A549 (cell line): ENCODE results near the gene SLC35A2. TPM values are rescaled to one million over a fixed set of nuclear protein-coding genes. Genes with fewer than 3 reads are reported as not detected.

Source experiments
- ATAC-seq, 2 experiments: fragments of 200-7000 bp in 1 of 2; fragments of >200 bp in 1 of 2; cut with Nextera tagmentation in 1 of 2; cut with Tn5 transposase in 1 of 2; 3 replicates each; pipeline versions ENCODE4 v1.8.0 to v1.9.1; 2018 to 2020; ENCODE audit warnings: mild to moderate bottlenecking in 1 of 2, moderate library complexity in 1 of 2
- CTCF ChIA-PET: fragments of 300-600 bp; sonication (Branson Sonifier 250); formaldehyde crosslinking; extraction: SDS; loops from one replicate; lab custom pipeline; 2021; ENCODE audit warnings: antibody characterized with exemption, inconsistent platforms; lab: Yijun Ruan, JAX
- POLR2A ChIA-PET: fragments of 350-600 bp; formaldehyde crosslinking; extraction: SDS; loops from one replicate; lab custom pipeline; 2021; ENCODE audit warnings: antibody characterized with exemption, inconsistent platforms; lab: Yijun Ruan, JAX
- DNase-seq, 2 experiments: peaks; one replicate each; pipeline versions ENCODE4 v3.0.0 to v3.0.0-alpha.2; 2011 to 2016; ENCODE audit warnings: low read depth in 1 of 2, low spot score in 1 of 2
- FAIRE-seq: peaks from 2 replicates; lab custom pipeline; 2011; peaks lifted over from hg19 to GRCh38; lab: Jason Lieb, UNC
- H3K27ac ChIP-seq, 2 experiments: fragments of >200 bp; sonication (Bioruptor Twin); formaldehyde crosslinking; 3 replicates each; pipeline ENCODE4 v1.5.1; 2016 to 2017
- H3K4me1 ChIP-seq: fragments of >200 bp; sonication (Bioruptor Twin); formaldehyde crosslinking; 3 replicates; pipeline ENCODE4 v1.6.1; 2016
- H3K4me2 ChIP-seq: fragments of >200 bp; sonication (Bioruptor Twin); formaldehyde crosslinking; 3 replicates; pipeline ENCODE4 v1.6.1; 2016
- H3K4me3 ChIP-seq: fragments of >200 bp; sonication (Bioruptor Twin); formaldehyde crosslinking; 3 replicates; pipeline ENCODE4 v1.5.1; 2016
- H3K9me3 ChIP-seq: fragments of >200 bp; sonication (Bioruptor Twin); formaldehyde crosslinking; 3 replicates; pipeline ENCODE4 v1.6.1; 2016
- BCL3 ChIP-seq: fragments of >200 bp; sonication (Bioruptor Twin); formaldehyde crosslinking; IDR thresholded peaks from 3 replicates; pipeline ENCODE4 v1.6.1; 2016
- BHLHE40 ChIP-seq: IDR thresholded peaks from 2 replicates; pipeline ENCODE4 v1.6.1; 2012; ENCODE audit warnings: low read depth, low read length, inconsistent platforms
- CBX2 ChIP-seq: fragments of 200-600 bp; sonication (generic); IDR thresholded peaks from 2 replicates; pipeline ENCODE4 v1.6.1; 2016; ENCODE audit warnings: low read depth, mild to moderate bottlenecking, borderline replicate concordance
- CBX8 ChIP-seq: fragments of 200-600 bp; sonication (generic); IDR thresholded peaks from 2 replicates; pipeline ENCODE4 v1.6.1; 2016
- CEBPB ChIP-seq, 2 experiments: fragments of >200 bp in 1 of 2; sonication (Bioruptor Twin) in 1 of 2; formaldehyde crosslinking in 1 of 2; IDR thresholded peaks; 2 replicates each; pipeline ENCODE4 v1.6.1; 2012 to 2016
- CHD4 ChIP-seq: fragments of 200-600 bp; sonication (generic); IDR thresholded peaks from 2 replicates; pipeline ENCODE4 v1.6.1; 2016; ENCODE audit warnings: antibody characterized with exemption, mild to moderate bottlenecking, borderline replicate concordance
- ELK1 ChIP-seq: fragments of 150-350 bp; IDR thresholded peaks from 2 replicates; pipeline ENCODE4 v1.6.1; 2014; ENCODE audit warnings: low read depth, mild to moderate bottlenecking, low read length
- FOSB ChIP-seq: fragments of 250-450 bp; sonication (Bioruptor Pico); IDR thresholded peaks from 2 replicates; pipeline ENCODE4 v1.5.0; 2020; ENCODE audit warnings: mild to moderate bottlenecking, moderate library complexity
- FOSL2 ChIP-seq, 2 experiments: fragments of 450-650 bp in 1 of 2; fragments of >200 bp in 1 of 2; sonication (Bioruptor Twin) in 1 of 2; formaldehyde crosslinking; IDR thresholded peaks; 2 replicates each; pipeline versions ENCODE4 v1.5.0 to v1.6.1; 2016 to 2020; ENCODE audit warnings: mild to moderate bottlenecking in 1 of 2, moderate library complexity in 1 of 2
- HOXA7 ChIP-seq: fragments of 250-450 bp; sonication (Bioruptor Pico); IDR thresholded peaks from 2 replicates; pipeline ENCODE4 v1.5.0; 2020; ENCODE audit warnings: mild to moderate bottlenecking, moderate library complexity
- HOXB5 ChIP-seq: fragments of 250-450 bp; sonication (Bioruptor Pico); IDR thresholded peaks from 2 replicates; pipeline ENCODE4 v1.5.0; 2020; ENCODE audit warnings: mild to moderate bottlenecking, moderate library complexity
- JUN ChIP-seq, 2 experiments: fragments of >200 bp; sonication (Bioruptor Twin); formaldehyde crosslinking; IDR thresholded peaks; 2 replicates in 1 of 2; 3 replicates in 1 of 2; pipeline ENCODE4 v1.6.1; 2016 to 2017
- KDM5A ChIP-seq: fragments of 200-600 bp; sonication (generic); IDR thresholded peaks from 2 replicates; pipeline ENCODE4 v1.6.1; 2016; ENCODE audit warnings: antibody characterized with exemption, mild to moderate bottlenecking
- MYC ChIP-seq: IDR thresholded peaks from 2 replicates; pipeline ENCODE4 v1.6.1; 2012; ENCODE audit warnings: mild to moderate bottlenecking, inconsistent platforms, low read length, improper control_type of control experiment, borderline replicate concordance
- NPAS2 ChIP-seq: fragments of 250-450 bp; sonication (Bioruptor Pico); IDR thresholded peaks from 2 replicates; pipeline ENCODE4 v1.8.0; 2022; ENCODE audit warnings: mild to moderate bottlenecking, moderate library complexity, borderline replicate concordance
- PHF8 ChIP-seq: fragments of 200-600 bp; sonication (generic); IDR thresholded peaks from 2 replicates; pipeline ENCODE4 v1.6.1; 2016; ENCODE audit warnings: low read depth, mild to moderate bottlenecking, antibody characterized with exemption, moderate library complexity, borderline replicate concordance
- POLR2A ChIP-seq: IDR thresholded peaks from 2 replicates; pipeline ENCODE4 v1.6.1; 2012; ENCODE audit warnings: mild to moderate bottlenecking, low read length
- RAD21 ChIP-seq, 2 experiments: fragments of >200 bp in 1 of 2; sonication (Bioruptor Twin) in 1 of 2; formaldehyde crosslinking in 1 of 2; IDR thresholded peaks in 1 of 2; conservative IDR thresholded peaks in 1 of 2; 2 replicates in 1 of 2; 3 replicates in 1 of 2; pipeline ENCODE4 v1.6.1; 2012 to 2018; ENCODE audit warnings: inconsistent platforms in 1 of 2
- RARB ChIP-seq: fragments of 250-450 bp; sonication (Bioruptor Pico); IDR thresholded peaks from 2 replicates; pipeline ENCODE4 v1.8.0; 2021; ENCODE audit warnings: mild to moderate bottlenecking, moderate library complexity
- RFX5 ChIP-seq: fragments of 450-650 bp; IDR thresholded peaks from 2 replicates; pipeline ENCODE4 v1.7.1; 2014; ENCODE audit warnings: antibody characterized with exemption, mild to moderate bottlenecking, moderate library complexity
- SMC3 ChIP-seq: fragments of >200 bp; sonication (Bioruptor Twin); formaldehyde crosslinking; IDR thresholded peaks from 3 replicates; pipeline ENCODE4 v1.6.1; 2018; ENCODE audit warnings: inconsistent platforms
- TFCP2L1 ChIP-seq: fragments of 250-450 bp; sonication (Bioruptor Pico); IDR thresholded peaks from 2 replicates; pipeline ENCODE4 v1.5.0; 2021; ENCODE audit warnings: mild to moderate bottlenecking
- ZC3H11A ChIP-seq: fragments of 450-650 bp; IDR thresholded peaks from 2 replicates; pipeline ENCODE4 v1.6.1; 2014; ENCODE audit warnings: antibody characterized with exemption, mild to moderate bottlenecking
- ZNF302 ChIP-seq: fragments of 250-450 bp; sonication (Bioruptor Pico); IDR thresholded peaks from 2 replicates; pipeline ENCODE4 v1.9.0; 2021; ENCODE audit warnings: inconsistent platforms, mild to moderate bottlenecking, moderate library complexity
- WGBS: methylation state at CpG from one replicate; pipeline ENCODE4 v1.1.6; 2017; ENCODE audit errors: missing lambda C conversion rate; 5-methylcytosine and 5-hydroxymethylcytosine counted together
- polyA plus RNA-seq, 4 experiments: library from polyadenylated mRNA; depleted of rRNA in 3 of 4; stranded (reverse); fragments of >200 nt; fragmentation: RNase III in 1 of 4; extraction: RNeasy Plus Mini Kit Qiagen cat#74134 plus additional on column Dnase treatment in 1 of 4; gene quantifications; 2 replicates in 3 of 4; 3 replicates in 1 of 4; pipeline ENCODE4 v1.2.3, GENCODE V29; 2011 to 2017
- TF ChIP-seq, protein P1 (sequence below): IDR thresholded peaks from 2 replicates; pipeline ENCODE4 v1.6.1; 2012; ENCODE audit warnings: low read depth, borderline replicate concordance
- TF ChIP-seq, protein P2 (sequence below): fragments of >200 bp; sonication (Bioruptor Twin); formaldehyde crosslinking; IDR thresholded peaks from 2 replicates; pipeline ENCODE4 v1.6.1; 2016
- TF ChIP-seq, protein P3 (sequence below): fragments of 200-600 bp; sonication (generic); IDR thresholded peaks from 2 replicates; pipeline ENCODE4 v1.6.1; 2016; ENCODE audit warnings: antibody characterized with exemption, mild to moderate bottlenecking, moderate library complexity
- TF ChIP-seq, protein P4 (sequence below): IDR thresholded peaks from 2 replicates; pipeline ENCODE4 v1.6.1; 2012

The SLC35A2 gene
- polyA plus RNA-seq, 2 of the 4 experiments (the other 2 are of a cell fraction) = 39.4 to 50.2 TPM

GRCh38 chrX:48960291-48960690 lies 48.8 kb upstream of the SLC35A2 start:
- POLR2A ChIA-PET = interaction anchor here (3.6 kb wide), 1 partner anchor 82 kb away, joined by 40 read pairs; the partner anchor contains the start of gene TFE3
- FAIRE-seq = no peak
- WGBS = 94% methylated on average over 2 of the region's 2 CpGs

GRCh38 chrX:48958635-48959094 lies 47.2 kb upstream of the SLC35A2 start:
- DNase-seq = peak; percentile 35 to 41
- 1% methylated on average over 20 of the region's 21 CpGs for WGBS
- H3K27ac ChIP-seq = peak overlapping the region; percentile 82 to 99
- ChIA-PET CTCF (interaction anchor here (1.0 to 3.1 kb wide), 4 partner anchors 9 to 19 kb away, joined by 3 to 17 read pairs (median 4); partner anchors contain the start of gene KCND1), POLR2A (interaction anchor here (0.6 to 3.6 kb wide), 13 partner anchors 11 to 964 kb away, joined by 3 to 40 read pairs (median 5); partner anchors contain the start of genes CLCN5, GRIPAP1, HDAC6 and KCND1)
- peak in 1 of 2 experiments; percentile 6; a peak in 3 of 6 replicates for ATAC-seq
- peak overlapping the region; percentile 94 for H3K4me2 ChIP-seq
- peak; percentile 43 for FAIRE-seq
- peak overlapping the region; percentile 98 for H3K4me3 ChIP-seq
- H3K4me1 ChIP-seq = peaks cover 19% of the 10 kb centered on the region
- H3K9me3 ChIP-seq = no peaks in the 10 kb centered on the region
- TF ChIP-seq CBX8 (no peak), BCL3 (no peak), RAD21 (conservative IDR thresholded peaks at IDR 0.05 in 1 of 2, IDR thresholded peaks at IDR 0.05 in 1 of 2) (no peak), FOSB (no peak), SMC3 (no peak), FOSL2 (IDR thresholded peaks at IDR 0.05) (no peak), FOSL2 (CRISPR knock-in tag; IDR thresholded peaks at IDR 0.05) (no peak), HOXA7 (CRISPR knock-in tag) (no peak), RFX5 (no peak), JUN (IDR thresholded peaks at IDR 0.05) (no peak), MYC (no peak), RARB (CRISPR knock-in tag) (no peak), PHF8 (no peak), CHD4 (no peak)
- TF ChIP-seq, protein P1, sequence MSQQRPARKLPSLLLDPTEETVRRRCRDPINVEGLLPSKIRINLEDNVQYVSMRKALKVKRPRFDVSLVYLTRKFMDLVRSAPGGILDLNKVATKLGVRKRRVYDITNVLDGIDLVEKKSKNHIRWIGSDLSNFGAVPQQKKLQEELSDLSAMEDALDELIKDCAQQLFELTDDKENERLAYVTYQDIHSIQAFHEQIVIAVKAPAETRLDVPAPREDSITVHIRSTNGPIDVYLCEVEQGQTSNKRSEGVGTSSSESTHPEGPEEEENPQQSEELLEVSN = no peak
- TF ChIP-seq, protein P2, sequence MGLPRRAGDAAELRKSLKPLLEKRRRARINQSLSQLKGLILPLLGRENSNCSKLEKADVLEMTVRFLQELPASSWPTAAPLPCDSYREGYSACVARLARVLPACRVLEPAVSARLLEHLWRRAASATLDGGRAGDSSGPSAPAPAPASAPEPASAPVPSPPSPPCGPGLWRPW = no peak

More at GRCh38 chrX:48960291-48960690, 48.8 kb upstream of the SLC35A2 start:
- TF ChIP-seq FOSB (no peak), KDM5A (no peak), ZNF302 (no peak), BHLHE40 (no peak), RAD21 (conservative IDR thresholded peaks at IDR 0.05 in 1 of 2, IDR thresholded peaks at IDR 0.05 in 1 of 2) (no peak), NPAS2 (no peak), TFCP2L1 (CRISPR knock-in tag) (no peak), SMC3 (no peak), POLR2A (no peak), JUN (IDR thresholded peaks at IDR 0.05) (no peak), CEBPB (IDR thresholded peaks at IDR 0.05) (no peak), ZC3H11A (no peak), ELK1 (no peak), HOXB5 (CRISPR knock-in tag) (no peak), MYC (no peak), CBX2 (no peak)
- TF ChIP-seq, protein P3, sequence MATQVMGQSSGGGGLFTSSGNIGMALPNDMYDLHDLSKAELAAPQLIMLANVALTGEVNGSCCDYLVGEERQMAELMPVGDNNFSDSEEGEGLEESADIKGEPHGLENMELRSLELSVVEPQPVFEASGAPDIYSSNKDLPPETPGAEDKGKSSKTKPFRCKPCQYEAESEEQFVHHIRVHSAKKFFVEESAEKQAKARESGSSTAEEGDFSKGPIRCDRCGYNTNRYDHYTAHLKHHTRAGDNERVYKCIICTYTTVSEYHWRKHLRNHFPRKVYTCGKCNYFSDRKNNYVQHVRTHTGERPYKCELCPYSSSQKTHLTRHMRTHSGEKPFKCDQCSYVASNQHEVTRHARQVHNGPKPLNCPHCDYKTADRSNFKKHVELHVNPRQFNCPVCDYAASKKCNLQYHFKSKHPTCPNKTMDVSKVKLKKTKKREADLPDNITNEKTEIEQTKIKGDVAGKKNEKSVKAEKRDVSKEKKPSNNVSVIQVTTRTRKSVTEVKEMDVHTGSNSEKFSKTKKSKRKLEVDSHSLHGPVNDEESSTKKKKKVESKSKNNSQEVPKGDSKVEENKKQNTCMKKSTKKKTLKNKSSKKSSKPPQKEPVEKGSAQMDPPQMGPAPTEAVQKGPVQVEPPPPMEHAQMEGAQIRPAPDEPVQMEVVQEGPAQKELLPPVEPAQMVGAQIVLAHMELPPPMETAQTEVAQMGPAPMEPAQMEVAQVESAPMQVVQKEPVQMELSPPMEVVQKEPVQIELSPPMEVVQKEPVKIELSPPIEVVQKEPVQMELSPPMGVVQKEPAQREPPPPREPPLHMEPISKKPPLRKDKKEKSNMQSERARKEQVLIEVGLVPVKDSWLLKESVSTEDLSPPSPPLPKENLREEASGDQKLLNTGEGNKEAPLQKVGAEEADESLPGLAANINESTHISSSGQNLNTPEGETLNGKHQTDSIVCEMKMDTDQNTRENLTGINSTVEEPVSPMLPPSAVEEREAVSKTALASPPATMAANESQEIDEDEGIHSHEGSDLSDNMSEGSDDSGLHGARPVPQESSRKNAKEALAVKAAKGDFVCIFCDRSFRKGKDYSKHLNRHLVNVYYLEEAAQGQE = no peak
- TF ChIP-seq, protein P4, sequence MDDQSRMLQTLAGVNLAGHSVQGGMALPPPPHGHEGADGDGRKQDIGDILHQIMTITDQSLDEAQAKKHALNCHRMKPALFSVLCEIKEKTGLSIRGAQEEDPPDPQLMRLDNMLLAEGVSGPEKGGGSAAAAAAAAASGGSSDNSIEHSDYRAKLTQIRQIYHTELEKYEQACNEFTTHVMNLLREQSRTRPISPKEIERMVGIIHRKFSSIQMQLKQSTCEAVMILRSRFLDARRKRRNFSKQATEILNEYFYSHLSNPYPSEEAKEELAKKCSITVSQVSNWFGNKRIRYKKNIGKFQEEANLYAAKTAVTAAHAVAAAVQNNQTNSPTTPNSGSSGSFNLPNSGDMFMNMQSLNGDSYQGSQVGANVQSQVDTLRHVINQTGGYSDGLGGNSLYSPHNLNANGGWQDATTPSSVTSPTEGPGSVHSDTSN = no peak
- TF ChIP-seq, protein P2 = no peak
- Histone ChIP-seq H3K27ac (no peak overlapping the region), H3K9me3 (no peaks in the 10 kb centered on the region), H3K4me2 (no peak overlapping the region), H3K4me3 (no peak overlapping the region), H3K4me1 (peaks cover 19% of the 10 kb centered on the region)
- CTCF ChIA-PET = interaction anchor here (3.1 kb wide), 1 partner anchor 12 kb away, joined by 17 read pairs; the partner anchor contains the start of gene KCND1
- DNase-seq (no peak), ATAC-seq (no peak)
